BJ (cell line): ENCODE results near the gene PLA1A. TPM values are rescaled to one million over a fixed set of nuclear protein-coding genes. Genes with fewer than 3 reads are reported as not detected.

ENCODE experiments used
- CTCF ChIA-PET: fragments of 350-600 bp; formaldehyde crosslinking; extraction: SDS; loops from one replicate; lab custom pipeline; 2021; ENCODE audit warnings: antibody characterized with exemption, inconsistent platforms; lab: Yijun Ruan, JAX
- POLR2A ChIA-PET: fragments of 300-600 bp; sonication (Branson Sonifier 250); formaldehyde crosslinking; extraction: SDS; loops from one replicate; lab custom pipeline; 2021; ENCODE audit warnings: antibody characterized with exemption; lab: Charles Lee
- DNase-seq: peaks from one replicate; pipeline ENCODE4 v3.0.0-alpha.2; 2011; ENCODE audit warnings: low read depth
- H3K27me3 ChIP-seq: 2 replicates; pipeline ENCODE4 v1.6.0; 2011; ENCODE audit warnings: low read length; ENCODE audit not compliant: control insufficient read depth, insufficient read depth
- H3K36me3 ChIP-seq: 2 replicates; pipeline ENCODE4 v1.5.1; 2011; ENCODE audit warnings: low read length; ENCODE audit not compliant: control insufficient read depth, insufficient read depth
- H3K4me3 ChIP-seq: 2 replicates; pipeline ENCODE4 v1.5.1; 2011; ENCODE audit warnings: low read depth, mild to moderate bottlenecking, control low read depth, low read length
- CTCF ChIP-seq: IDR thresholded peaks from 2 replicates; pipeline ENCODE4 v1.5.1; 2011; ENCODE audit warnings: low read depth, mild to moderate bottlenecking, control low read depth, inconsistent platforms, low read length, moderate library complexity; ENCODE audit not compliant: insufficient read depth
- polyA plus RNA-seq: library from polyadenylated mRNA; depleted of rRNA; stranded (reverse); fragments of >200 nt; gene quantifications from 2 replicates; pipeline ENCODE4 v1.2.3, GENCODE V29; 2011

Gene PLA1A
- polyA plus RNA-seq, 1 experiment: not detected

GRCh38 chr3:119613872-119614271 is 16.2 kb downstream of the PLA1A start:
- TF ChIP-seq CTCF: no peak
- Histone ChIP-seq H3K36me3 (no peaks in the 10 kb centered on the region), H3K4me3 (no peak overlapping the region), H3K27me3 (peaks cover 6% of the 10 kb centered on the region)
- ChIA-PET CTCF (no interaction called here), POLR2A (no interaction called here)
- DNase-seq: no peak

GRCh38 chr3:119616056-119616455 is 18.4 kb downstream of the PLA1A start:
- Histone ChIP-seq H3K4me3 (no peak overlapping the region), H3K27me3 (peaks cover 3% of the 10 kb centered on the region; the same call in 1 of the 2 replicates), H3K36me3 (no peaks in the 10 kb centered on the region)
- POLR2A ChIA-PET: no interaction called here
- TF ChIP-seq CTCF: no peak
- no peak for DNase-seq
- CTCF ChIA-PET: no interaction called here

- DNase-seq: no peak
- ChIA-PET POLR2A (no interaction called here), CTCF (no interaction called here)
- peaks cover 5% of the 10 kb centered on the region for H3K27me3 ChIP-seq
- no peak for TF ChIP-seq CTCF
- no peaks in the 10 kb centered on the region for H3K36me3 ChIP-seq
- no peak overlapping the region for H3K4me3 ChIP-seq
These were observed 21.4 kb downstream of the PLA1A start for GRCh38 chr3:119619094-119619493.

GRCh38 chr3:119620899-119621298 is 23.2 kb downstream of the PLA1A start:
- CTCF ChIA-PET: interaction anchor here (0.6 kb wide), 1 partner anchor 11 kb away, joined by 3 read pairs; no protein-coding TSS in a partner anchor
- Histone ChIP-seq H3K4me3 (no peak overlapping the region), H3K27me3 (peaks cover 5% of the 10 kb centered on the region), H3K36me3 (no peaks in the 10 kb centered on the region)
- TF ChIP-seq CTCF: no peak
- POLR2A ChIA-PET: no interaction called here
- DNase-seq: no peak

GRCh38 chr3:119624002-119624720 is 26.5 kb downstream of the PLA1A start:
- no peak for TF ChIP-seq CTCF
- Histone ChIP-seq H3K27me3 (peaks cover 2% of the 10 kb centered on the region; the same call in 1 of the 2 replicates), H3K36me3 (no peaks in the 10 kb centered on the region), H3K4me3 (no peak overlapping the region)
- ChIA-PET POLR2A (no interaction called here), CTCF (interaction anchor here (0.7 kb wide), 1 partner anchor 12 kb away, joined by 3 read pairs; no protein-coding TSS in a partner anchor)
- no peak for DNase-seq
